22Rv1 (cell line): ENCODE measurements around the gene NFATC1.

Source experiments
- H3K27ac ChIP-seq: fragments of 450-650 bp; 2 replicates; pipeline ENCODE4 v1.5.1; 2017
- ZFX ChIP-seq: fragments of 450-650 bp; IDR thresholded peaks from 2 replicates; pipeline ENCODE4 v1.6.1; 2017; ENCODE audit warnings: antibody characterized with exemption, borderline replicate concordance
- TF ChIP-seq, protein P1 (sequence below): fragments of 450-650 bp; IDR thresholded peaks from 2 replicates; pipeline ENCODE4 v1.5.1; 2017; ENCODE audit warnings: mild to moderate bottlenecking

The NFATC1 gene

DNA sequence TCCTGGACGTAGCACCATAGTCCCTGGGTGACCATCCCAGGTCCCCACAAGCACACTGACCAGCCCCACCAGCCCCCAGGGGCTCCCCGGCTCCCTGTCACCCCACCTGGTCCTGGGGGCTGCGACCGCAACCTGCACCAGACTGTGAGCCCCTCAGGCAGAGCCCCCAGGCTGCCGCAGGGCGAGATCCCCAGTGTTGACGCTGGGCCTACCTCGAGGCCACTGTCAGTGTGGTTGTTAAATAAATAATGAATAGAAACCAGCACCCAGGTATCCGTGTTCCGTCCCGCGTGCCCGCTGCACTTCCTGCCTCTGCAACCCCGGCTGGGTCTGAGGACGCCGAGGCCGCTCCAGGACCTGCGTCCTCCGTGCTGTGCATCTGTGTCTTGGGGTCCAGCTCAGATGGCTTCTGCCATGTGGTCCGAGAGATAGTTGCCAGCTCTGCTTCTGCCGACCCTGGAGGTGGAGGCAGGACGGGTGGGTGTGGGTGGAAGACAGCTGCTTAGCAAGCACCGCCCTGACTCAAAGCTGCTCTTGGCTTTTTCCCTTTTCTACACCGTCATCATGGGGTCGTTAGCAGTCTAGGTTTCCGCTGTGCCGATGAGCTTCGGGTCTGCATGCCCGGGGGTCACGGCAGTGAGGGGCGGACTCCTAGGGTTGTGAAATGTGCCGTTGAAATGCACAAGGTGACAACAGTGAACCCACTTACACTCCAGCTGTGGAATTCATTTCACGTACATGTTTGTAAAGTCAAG is 74.2 kb downstream of the NFATC1 start:
- no peak overlapping the region for H3K27ac ChIP-seq
- TF ChIP-seq ZFX = no peak
- TF ChIP-seq, protein P1, sequence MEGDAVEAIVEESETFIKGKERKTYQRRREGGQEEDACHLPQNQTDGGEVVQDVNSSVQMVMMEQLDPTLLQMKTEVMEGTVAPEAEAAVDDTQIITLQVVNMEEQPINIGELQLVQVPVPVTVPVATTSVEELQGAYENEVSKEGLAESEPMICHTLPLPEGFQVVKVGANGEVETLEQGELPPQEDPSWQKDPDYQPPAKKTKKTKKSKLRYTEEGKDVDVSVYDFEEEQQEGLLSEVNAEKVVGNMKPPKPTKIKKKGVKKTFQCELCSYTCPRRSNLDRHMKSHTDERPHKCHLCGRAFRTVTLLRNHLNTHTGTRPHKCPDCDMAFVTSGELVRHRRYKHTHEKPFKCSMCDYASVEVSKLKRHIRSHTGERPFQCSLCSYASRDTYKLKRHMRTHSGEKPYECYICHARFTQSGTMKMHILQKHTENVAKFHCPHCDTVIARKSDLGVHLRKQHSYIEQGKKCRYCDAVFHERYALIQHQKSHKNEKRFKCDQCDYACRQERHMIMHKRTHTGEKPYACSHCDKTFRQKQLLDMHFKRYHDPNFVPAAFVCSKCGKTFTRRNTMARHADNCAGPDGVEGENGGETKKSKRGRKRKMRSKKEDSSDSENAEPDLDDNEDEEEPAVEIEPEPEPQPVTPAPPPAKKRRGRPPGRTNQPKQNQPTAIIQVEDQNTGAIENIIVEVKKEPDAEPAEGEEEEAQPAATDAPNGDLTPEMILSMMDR = no peak

GRCh38 chr18:79470547-79470946 is 74.8 kb downstream of the NFATC1 start:
- TF ChIP-seq, protein P1 = no peak
- TF ChIP-seq ZFX = no peak
- no peak overlapping the region for H3K27ac ChIP-seq

DNA sequence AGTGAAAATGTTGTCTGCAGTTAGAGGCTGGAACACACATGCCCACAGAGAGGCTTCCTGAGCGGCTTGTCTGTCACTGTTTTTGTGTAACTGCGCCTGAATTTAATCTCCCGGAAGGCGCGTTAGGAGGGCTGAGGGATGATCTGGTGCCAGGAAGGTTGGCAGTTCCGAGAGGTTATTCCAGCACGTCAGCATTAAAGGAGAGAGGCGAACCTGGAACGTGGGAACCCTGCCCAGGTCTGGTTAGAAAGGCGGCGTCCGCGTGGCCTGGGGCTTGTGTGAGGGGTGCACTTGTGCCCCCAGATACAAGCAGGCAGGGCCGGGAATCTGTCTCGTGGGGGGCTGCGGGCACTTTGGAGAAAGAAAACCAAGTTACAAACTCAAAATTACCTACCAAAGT is 75.3 kb downstream of the NFATC1 start:
- no peak for TF ChIP-seq ZFX
- TF ChIP-seq, protein P1 = no peak
- no peak overlapping the region for H3K27ac ChIP-seq

DNA sequence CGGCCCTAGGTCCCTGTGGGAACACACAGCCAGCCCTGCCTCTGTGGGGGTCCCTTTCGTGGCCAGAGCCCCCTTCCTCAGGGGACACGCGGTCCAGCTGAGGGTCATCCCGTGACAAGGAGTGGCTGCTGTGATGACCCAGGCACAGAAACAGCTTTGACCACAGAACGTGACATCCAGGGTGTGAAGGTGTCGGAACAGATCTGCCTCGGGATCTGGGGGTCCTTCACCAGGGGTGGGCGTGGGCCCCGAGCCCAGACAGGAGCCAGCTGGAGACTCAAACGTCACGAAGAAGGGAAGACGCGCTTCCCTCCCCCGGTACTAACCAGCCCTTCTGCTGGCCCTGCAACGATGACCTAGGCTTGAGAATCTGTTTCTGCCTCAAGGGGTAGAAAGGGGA is 75.9 kb downstream of the NFATC1 start:
- H3K27ac ChIP-seq = no peak overlapping the region
- no peak for TF ChIP-seq ZFX
- TF ChIP-seq, protein P1 = no peak

- H3K27ac ChIP-seq = no peak overlapping the region
- no peak for TF ChIP-seq ZFX
- TF ChIP-seq, protein P1 = no peak
Measured at GRCh38 chr18:79472176-79472575, 76.4 kb downstream of the NFATC1 start.

DNA sequence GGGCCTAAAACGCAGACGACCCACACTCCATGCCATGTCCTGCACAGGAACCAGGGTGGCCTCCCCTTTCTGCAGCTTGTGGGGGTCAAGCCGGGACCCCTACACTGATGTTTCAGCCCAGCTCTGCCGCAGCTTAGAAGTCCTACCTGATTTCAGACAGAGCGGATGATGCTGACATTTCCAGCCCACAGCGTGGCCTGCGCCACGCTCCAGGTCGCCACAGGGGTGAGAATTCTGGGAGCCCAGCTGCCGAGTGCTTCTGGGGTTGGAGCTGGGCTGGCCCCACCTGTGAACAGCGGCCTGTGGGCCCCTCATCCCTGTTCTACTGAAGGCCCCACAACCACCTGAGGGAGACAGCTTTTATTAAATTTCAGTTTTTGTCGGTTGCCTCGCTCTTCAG is 77.2 kb downstream of the NFATC1 start:
- TF ChIP-seq ZFX = no peak
- TF ChIP-seq, protein P1 = no peak
- no peak overlapping the region for H3K27ac ChIP-seq

DNA sequence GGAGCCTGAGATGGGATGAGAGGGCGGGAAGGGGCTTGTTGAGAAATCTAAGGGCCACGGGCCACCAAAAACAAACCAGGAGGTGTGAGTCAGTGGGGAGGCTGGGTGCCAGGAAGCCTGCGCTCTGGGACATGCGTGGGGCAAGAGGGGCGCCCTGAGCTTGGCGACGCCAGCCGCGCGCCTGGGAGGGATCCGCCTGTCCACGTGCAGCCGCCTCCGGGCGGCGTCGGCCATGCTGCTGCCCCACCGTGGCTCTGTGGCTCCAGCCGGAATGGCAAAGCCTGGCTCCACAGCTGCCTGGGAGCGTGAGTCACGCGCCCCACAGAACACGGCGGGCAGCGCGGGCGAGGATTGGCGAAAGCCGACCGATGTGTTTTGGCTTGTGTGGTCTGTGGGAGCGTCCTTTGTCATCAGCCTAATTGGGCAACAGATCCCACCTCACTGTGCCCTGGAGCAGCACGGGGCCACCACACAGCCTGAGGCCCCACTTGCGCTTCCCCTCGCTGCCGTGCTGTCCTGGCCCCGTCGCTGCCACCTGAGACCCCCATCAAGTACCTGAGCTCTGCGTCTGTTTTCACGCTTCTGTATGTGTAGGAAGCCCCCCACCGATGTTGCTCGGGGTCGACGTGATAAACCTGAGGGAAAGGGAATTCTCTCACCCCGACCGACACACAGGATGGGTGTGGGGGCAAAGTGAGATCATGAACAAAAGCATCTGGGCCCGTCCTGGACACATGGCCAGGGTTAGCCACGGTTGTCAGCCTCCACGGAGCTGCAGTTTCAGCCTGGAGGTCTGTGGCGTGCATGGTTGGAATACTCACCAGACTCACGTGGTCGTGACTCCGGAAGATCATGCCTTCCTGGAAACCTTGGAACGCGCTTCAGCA is 80.5 kb downstream of the NFATC1 start:
- H3K27ac ChIP-seq = no peak overlapping the region
- TF ChIP-seq ZFX = no peak
- TF ChIP-seq, protein P1 = no peak
